Measurements from ENCODE around the gene PARD3B. TPM values are rescaled to one million over a fixed set of nuclear protein-coding genes. Genes with fewer than 3 reads are reported as not detected.

PARD3B gene
- polyA plus RNA-seq, 3 donors, result 2.0 to 13.6 (median 5.0) TPM

GRCh38 chr2:204984518-204984917 lies 439.2 kb downstream of the PARD3B start:
- WGBS, 3 donors, result 85 to 92% (median 88%) methylated on average over 3 of the region's 3 CpGs

DNA sequence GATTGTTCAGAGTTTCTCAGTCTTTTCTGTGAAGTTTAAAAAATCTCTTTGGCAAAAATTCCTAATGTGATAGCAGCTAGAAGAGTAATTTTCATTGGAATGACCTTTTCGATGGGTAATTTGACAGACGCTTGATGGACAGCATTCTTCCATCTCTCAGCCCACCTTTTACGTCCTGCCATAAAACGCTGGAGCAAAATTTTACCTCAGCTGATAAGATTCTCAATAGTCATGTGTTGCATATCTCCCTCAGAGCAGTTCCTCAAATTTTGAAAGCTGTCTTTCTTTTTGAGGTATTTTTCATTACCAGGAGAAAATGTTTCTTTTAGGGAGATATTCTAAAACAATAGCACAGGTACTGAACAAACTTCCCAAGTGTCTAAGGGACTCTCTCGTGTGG lies 441.4 kb downstream of the PARD3B start:
- WGBS, 3 donors, result 79 to 81% (median 79%) methylated on average over 5 of the region's 5 CpGs
- H3K27ac ChIP-seq (ENCODE audit: low read depth, low read length), result no peak overlapping the region

More at GRCh38 chr2:204984518-204984917, 439.2 kb downstream of the PARD3B start:
- H3K27ac ChIP-seq (ENCODE audit: low read depth, low read length), result no peak overlapping the region

DNA sequence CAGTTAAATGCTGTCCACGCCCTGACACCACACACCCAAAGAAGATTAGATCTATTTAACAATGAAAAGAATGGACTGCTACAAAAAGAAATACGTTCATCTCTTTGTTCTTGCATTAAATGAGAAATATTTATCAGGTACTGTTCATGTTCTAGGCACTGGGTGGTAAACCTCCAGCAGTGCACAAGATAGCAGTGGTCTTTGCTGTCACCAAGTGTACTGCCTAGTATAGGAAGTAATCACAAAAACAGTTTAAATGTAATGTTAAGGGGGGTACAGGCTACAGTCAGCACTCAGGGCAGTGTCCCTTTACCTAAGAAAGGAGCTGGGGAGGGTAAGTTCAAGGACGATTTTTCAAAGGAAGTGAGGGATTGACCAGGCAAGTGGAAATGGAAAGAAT lies 443.6 kb downstream of the PARD3B start:
- WGBS, 3 donors, result 76 to 90% (median 81%) methylated on average over 3 of the region's 3 CpGs

GRCh38 chr2:204989877-204990276 lies 444.6 kb downstream of the PARD3B start:
- no peak overlapping the region for H3K27ac ChIP-seq (ENCODE audit: low read depth, low read length)
- WGBS, 3 donors, result 91 to 100% (median 98%) methylated on average over 1 of the region's 1 CpG

More for the DNA sequence above, 443.6 kb downstream of the PARD3B start:
- no peak overlapping the region for H3K27ac ChIP-seq (ENCODE audit: low read depth, low read length)

- H3K27ac ChIP-seq (ENCODE audit: low read depth, low read length), result no peak overlapping the region
- WGBS, 3 donors, result 87 to 89% (median 88%) methylated on average over 8 of the region's 8 CpGs
Observed at GRCh38 chr2:205001300-205001966, 456.2 kb downstream of the PARD3B start.

- H3K27ac ChIP-seq (ENCODE audit: low read depth, low read length), result no peak overlapping the region
- WGBS, 3 donors, result 82 to 91% (median 90%) methylated on average over 3 of the region's 3 CpGs
Observed at GRCh38 chr2:205002390-205002789, 457.1 kb downstream of the PARD3B start.

GRCh38 chr2:205003288-205003687 lies 458.0 kb downstream of the PARD3B start:
- no peak overlapping the region for H3K27ac ChIP-seq (ENCODE audit: low read depth, low read length)
- 89 to 92% (median 90%) methylated on average over 4 of the region's 4 CpGs for WGBS, 3 donors

- 0% methylated on average over 1 of the region's 1 CpG for WGBS, 3 donors
- no peak overlapping the region for H3K27ac ChIP-seq (ENCODE audit: low read depth, low read length)
Observed at GRCh38 chr2:205010196-205010595, 464.9 kb downstream of the PARD3B start.

DNA sequence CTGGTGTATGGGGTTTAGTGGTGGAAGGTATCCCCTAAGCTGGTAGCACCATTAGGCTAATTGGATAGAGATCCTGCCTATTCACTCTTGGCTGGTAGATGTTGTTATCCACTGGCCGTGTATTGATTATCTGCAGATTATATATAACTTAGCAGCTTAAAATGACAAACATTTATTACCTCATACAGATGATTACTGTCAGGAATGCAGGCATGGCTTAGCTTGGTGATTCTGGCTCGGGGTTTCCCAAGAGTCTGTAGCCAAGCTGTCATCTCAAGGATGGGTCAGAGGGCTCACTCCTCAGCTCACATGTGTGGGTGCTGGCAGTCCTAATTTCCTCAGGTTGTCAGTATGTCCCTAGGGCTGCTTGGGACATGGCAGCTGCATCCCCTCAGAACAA lies 465.8 kb downstream of the PARD3B start:
- H3K27ac ChIP-seq (ENCODE audit: low read depth, low read length), result no peak overlapping the region
- 57 to 88% (median 82%) methylated on average over 2 of the region's 2 CpGs for WGBS, 3 donors

- 72 to 86% (median 79%) methylated on average over 8 of the region's 8 CpGs for WGBS, 3 donors
- H3K27ac ChIP-seq (ENCODE audit: low read depth, low read length), result no peak overlapping the region
Observed at GRCh38 chr2:205012961-205013360, 467.7 kb downstream of the PARD3B start.

DNA sequence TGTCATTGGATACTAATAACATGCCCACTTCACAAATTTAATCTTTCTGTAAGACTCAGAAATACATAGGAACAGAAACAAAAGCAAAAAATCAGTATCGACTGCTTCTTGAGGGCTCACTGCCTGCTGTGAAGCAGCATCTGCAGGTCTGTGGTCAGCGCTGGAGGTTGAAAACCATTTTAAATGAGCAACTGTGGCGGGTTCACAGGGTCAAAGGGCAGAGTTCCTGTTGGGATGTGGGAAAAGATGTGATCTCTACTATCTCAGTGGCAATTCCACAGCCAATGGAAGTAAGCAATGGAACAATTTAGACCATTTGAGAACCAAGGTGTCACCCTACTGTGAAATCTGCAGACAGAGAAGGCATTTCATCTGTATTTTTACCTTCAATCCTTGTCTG lies 468.3 kb downstream of the PARD3B start:
- 93 to 95% (median 95%) methylated on average over 3 of the region's 3 CpGs for WGBS, 3 donors
- H3K27ac ChIP-seq (ENCODE audit: low read depth, low read length), result no peak overlapping the region

- no peak overlapping the region for H3K27ac ChIP-seq (ENCODE audit: low read depth, low read length)
- 67 to 72% (median 72%) methylated on average over 2 of the region's 2 CpGs for WGBS, 3 donors
Observed at GRCh38 chr2:205014201-205014600, 468.9 kb downstream of the PARD3B start.

DNA sequence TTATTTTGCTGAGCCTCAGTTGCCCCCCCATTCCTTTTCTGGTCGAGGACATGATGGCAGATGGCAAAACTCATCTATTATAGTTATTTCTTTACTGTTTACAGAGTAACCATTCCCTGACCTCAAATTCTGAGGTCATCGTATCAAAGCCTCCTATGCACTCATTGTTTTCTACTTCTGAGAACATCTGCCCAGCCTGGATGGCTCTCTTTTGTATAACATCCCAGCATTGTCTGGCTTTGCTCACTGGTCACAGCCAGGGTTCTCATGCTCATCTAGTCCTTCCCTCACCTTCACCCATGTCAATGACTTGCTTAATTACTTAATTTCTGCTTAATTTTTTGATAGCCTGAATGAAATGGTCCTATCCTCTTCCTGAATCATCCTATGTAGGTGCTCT lies 472.1 kb downstream of the PARD3B start:
- no peak overlapping the region for H3K27ac ChIP-seq (ENCODE audit: low read depth, low read length)
- 64 to 75% (median 74%) methylated on average over 2 of the region's 2 CpGs for WGBS, 3 donors

GRCh38 chr2:205017912-205018311 lies 472.6 kb downstream of the PARD3B start:
- no peak overlapping the region for H3K27ac ChIP-seq (ENCODE audit: low read depth, low read length)
- WGBS, 3 donors, result 95 to 100% (median 97%) methylated on average over 1 of the region's 1 CpG

DNA sequence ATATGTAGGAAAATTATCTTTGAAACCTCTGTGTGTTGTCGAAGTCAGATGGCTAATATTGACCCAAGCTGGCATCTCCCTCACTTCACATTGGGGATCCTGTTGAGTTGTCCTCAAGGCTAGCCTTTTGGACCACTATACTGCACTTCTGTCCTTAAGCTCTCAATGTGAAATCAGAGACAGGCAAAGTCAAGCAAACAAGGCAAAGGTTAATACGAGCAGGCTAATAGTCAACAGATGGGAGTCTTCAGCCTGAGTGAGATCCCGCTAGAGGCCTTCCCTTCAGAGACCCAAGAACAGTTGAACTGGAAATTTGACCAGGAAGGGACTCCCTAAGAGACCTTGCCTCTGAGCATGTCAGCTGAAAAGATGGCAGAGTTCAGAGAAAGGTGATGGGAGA lies 475.4 kb downstream of the PARD3B start:
- H3K27ac ChIP-seq (ENCODE audit: low read depth, low read length), result no peak overlapping the region
- 87 to 89% (median 89%) methylated on average over 3 of the region's 3 CpGs for WGBS, 3 donors

DNA sequence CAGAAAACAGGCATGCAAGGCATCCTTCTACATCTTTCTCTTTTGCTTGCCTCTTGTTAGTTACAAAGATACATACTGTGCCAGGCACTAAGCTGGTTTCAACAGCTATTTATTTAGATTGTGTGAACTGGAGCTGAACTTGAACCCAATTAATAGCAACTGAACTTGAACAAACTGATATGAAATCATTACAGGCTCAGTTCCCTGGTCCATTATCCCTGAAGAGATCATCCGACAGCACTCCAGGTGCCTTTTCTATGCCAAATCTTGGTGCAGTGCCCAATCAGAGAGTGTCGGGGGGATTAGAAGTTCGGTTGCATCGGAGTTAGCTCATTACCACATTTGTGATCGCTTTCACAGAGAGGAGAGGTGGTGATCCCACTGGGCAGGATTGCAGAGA lies 477.6 kb downstream of the PARD3B start:
- no peak overlapping the region for H3K27ac ChIP-seq (ENCODE audit: low read depth, low read length)
- 88 to 97% (median 96%) methylated on average over 5 of the region's 5 CpGs for WGBS, 3 donors

DNA sequence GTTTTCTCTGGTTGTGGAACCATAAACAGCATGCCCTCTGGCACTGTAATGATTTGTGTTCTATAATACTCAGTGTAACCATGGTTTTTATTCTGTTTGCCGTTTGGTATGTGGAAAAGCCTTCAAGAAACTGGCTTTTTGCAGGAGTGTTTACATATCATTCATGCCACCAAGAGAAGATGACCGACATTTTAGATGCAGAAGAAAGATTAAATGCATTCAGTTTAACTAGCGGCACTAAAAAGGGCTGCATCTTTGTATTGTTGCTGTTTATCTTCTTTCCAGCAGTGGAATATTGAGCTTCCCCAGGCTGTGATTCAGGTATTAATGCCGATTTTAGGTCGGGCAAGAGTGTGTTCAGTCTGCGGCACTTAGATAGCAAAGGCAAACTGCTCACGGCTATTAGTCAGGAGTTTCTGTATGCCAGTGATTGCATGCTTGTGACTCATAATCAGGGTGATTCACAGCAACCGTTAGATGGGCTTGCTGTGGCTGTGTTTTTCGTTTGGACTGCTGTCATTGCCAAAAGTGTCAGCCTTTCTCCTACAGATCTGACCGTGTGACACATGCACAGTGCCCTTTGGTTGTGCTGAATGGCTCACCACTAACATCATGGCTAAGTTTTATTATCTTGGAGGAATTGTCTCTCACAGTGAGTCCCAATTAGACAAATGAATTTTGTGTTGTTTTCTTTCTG lies 479.7 kb downstream of the PARD3B start:
- 51 to 63% (median 59%) methylated on average over 10 of the region's 10 CpGs for WGBS, 3 donors

GRCh38 chr2:205025580-205026240 lies 480.4 kb downstream of the PARD3B start:
- H3K27ac ChIP-seq (ENCODE audit: low read depth, low read length), result no peak overlapping the region

More for the DNA sequence above, 479.7 kb downstream of the PARD3B start:
- no peak overlapping the region for H3K27ac ChIP-seq (ENCODE audit: low read depth, low read length)

GRCh38 chr2:205030695-205031094 lies 485.4 kb downstream of the PARD3B start:
- H3K27ac ChIP-seq (ENCODE audit: low read depth, low read length), result no peak overlapping the region
- 83 to 88% (median 84%) methylated on average over 1 of the region's 1 CpG for WGBS, 3 donors

More at GRCh38 chr2:205025580-205026240, 480.4 kb downstream of the PARD3B start:
- 66 to 85% (median 71%) methylated on average over 11 of the region's 11 CpGs for WGBS, 3 donors

Measured in adipose tissue (tissue), 3 donors.